Posterior vena cava (tissue), 2 donors: ENCODE results near the gene BGN. TPM values are rescaled to one million over a fixed set of nuclear protein-coding genes. Genes with fewer than 3 reads are reported as not detected.

ENCODE experiments used
- DNase-seq: peaks from one replicate; pipeline ENCODE4 v3.0.0-alpha.2; 2020; ENCODE audit warnings: low spot score
- intact Hi-C, 2 donors: fragments of 100-400 bp; cut with DNase I; formaldehyde crosslinking; loops; one replicate each; pipeline versions ENCODE4 v1.14.1 to v1.14.2; 2022 to 2023
- total RNA-seq, 2 donors: library from RNA; stranded (reverse); fragmentation: NEBNext Ultra II Directional; extraction: Animal tissue kit (Norgen Biotek cat#: 25700); gene quantifications; one replicate each; pipeline ENCODE4 v1.2.1, GENCODE V29; 2021
- donor health status: DM: yes; HTN: yes; CAD: no.
- donor health status: DM: yes; HTN: yes; CAD: no.

Gene BGN
- total RNA-seq, 2 donors from 2014 or later: 392 to 743 TPM

DNA sequence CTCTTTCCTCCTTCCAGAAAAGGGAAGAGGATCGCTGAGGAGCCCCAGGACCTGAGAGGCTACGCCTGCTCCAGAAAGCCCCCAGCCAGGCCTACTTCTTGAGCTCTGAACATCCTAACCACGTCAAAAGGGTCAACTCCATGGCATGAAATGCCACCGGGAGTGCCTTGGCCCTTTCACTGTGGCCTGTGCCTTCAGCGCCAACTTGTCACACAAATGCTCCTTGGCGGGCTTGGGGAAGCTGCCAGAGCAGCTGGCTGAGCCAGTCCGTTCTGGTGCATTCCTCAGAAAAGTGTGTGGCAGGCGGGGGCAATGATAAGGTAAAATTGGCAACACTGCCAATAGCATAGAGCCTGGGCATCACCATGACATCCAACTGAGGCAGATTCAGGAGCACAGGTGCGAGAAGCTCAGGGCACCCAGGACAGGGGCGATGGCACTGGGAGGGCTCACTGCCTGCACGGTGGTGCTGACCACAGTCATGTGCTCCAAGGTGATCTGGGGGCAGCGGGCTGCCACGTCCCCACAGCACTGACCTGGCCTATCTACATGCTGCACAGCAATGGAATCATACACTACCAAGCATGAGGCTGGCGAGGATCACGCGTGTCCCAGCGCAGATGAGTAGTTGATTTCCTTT lies 36.8 kb upstream of the BGN start:
- intact Hi-C loops: no loop called here
- no peak for DNase-seq

DNA sequence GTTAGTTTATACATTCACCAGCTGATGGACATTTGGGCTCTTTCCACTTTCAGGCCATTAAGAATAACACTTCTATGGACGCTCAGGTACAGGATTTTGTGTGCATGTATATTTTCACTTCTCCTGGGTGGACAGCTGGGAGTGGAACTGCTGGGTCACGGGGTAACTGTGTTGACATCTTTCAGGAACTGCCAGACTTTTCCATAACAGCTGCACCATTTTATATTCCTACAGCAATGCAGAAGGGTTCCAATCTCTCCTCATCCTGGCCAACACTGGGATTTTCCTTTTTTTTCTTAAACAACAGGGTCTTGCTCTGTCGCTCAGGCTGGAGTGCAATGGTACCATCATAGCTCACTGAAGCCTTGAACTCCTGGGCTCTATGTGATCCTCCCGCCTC lies 36.3 kb upstream of the BGN start:
- intact Hi-C loops: no loop called here

DNA sequence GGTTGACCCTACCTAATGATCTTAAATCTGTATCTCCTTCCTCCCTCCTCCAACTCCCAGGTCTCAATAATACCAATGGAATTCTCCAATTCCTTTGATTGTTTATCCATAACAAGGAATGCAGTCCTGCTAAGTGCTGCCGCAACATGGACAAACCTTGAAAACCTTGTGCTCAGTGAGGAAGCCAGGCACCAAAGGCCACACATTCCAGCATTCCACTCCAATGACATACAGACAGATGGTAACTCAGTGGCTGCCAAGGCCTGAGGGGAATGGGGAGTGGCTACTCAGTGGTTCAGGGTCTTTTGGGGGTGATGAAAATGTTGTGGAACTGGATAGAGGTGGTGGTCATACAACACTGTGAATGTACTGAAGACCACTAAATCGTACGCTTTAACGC lies 34.8 kb upstream of the BGN start:
- DNase-seq: no peak
- intact Hi-C loops: no loop called here

More for the DNA sequence above, 36.3 kb upstream of the BGN start:
- DNase-seq: no peak

DNA sequence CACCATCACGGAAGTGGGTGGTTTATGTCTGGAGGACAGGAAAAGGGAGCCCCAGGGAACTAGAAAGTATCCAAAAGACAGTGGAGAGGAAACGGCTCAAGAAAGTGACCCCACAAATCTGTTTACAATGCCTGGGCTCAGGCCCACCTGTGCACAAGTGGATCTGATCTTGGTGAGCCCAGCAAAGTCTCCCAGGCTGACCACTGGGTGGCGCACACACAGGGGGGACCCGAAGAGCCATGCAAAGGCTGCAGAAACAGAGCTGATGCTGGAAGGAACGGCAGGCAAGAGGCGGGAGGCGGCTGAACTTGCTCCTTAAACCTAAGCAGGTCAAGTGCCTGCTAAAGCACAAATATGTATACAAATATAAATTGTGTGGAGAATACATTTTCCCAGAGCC lies 34.0 kb upstream of the BGN start:
- intact Hi-C loops: no loop called here
- DNase-seq: no peak

GRCh38 chrX:153462291-153462690 lies 32.5 kb upstream of the BGN start:
- no peak for DNase-seq
- intact Hi-C loops: no loop called here

DNA sequence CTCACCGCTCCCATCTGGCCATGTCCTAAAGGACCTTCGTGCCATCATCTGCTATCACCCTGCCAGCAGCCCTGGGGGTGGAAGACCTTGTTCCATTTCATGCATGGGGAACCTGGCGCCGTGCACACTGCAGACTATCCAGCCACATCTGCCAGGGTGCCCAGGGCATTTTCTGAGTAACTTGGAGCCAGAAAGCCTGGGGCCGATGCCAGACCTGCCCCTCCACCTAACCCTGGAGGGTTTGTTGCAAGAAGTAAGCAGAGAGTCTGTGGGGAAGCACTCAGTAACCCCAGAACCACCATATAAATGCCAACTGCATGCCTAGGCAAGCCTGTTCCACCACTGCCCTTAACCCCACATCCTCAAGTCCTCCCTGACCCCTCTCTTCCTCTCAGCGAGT lies 31.7 kb upstream of the BGN start:
- intact Hi-C loops: no loop called here
- no peak for DNase-seq

DNA sequence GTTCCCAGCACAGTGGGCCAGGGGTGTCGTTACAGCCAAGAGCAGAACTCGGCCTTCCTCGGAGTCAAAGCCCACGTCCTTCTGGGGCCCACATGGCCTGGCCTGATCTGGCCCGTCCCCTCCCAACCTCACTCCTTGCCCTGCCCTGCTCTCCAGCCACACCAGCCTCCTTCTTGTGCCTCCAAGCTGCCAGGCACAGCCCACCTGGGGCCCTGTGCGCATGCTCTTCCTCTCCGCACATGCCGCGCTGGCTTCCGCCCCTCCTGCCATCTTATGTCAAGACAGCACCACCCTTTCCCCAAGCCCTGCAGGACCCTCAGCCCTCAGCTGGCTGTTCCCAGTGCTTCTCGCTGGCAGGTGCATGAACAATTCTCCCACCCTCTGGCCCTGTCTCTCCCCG lies 31.2 kb upstream of the BGN start:
- DNase-seq: no peak
- intact Hi-C loops: no loop called here

GRCh38 chrX:153464116-153464515 lies 30.7 kb upstream of the BGN start:
- intact Hi-C loops: no loop called here
- no peak for DNase-seq

DNA sequence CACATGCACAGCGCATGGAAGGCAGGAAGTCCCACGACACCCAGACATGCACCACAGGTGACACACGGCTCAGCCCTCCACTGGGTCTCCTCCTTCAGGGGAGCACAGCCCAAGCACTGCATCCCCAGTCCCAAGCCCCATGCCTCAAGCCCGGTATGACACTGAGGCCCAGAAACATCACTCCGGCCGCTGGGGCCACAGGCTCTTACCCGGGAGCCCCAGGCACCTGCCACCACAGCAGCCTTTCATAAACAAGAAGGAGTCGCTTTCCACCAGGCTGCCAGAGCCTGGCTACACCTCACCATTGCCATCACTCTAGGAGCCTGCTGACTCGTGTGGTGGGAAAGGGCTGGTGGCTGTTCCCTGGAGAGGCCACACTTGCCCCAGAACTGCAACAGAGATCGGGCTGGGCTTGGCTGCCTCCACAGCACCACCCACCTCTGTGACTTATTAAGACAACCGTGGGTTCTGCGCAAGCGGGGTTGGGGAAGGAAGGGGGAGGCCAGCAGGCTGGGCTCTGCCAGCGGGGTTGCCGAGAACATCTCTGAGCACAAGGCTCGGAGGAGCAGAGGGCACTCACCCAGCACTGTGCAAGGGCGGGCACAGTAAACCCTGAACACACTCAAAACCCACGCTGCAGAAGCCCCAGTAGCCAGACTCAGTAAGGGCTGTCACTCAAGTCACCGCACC lies 28.9 kb upstream of the BGN start:
- no peak for DNase-seq
- intact Hi-C loops: no loop called here

DNA sequence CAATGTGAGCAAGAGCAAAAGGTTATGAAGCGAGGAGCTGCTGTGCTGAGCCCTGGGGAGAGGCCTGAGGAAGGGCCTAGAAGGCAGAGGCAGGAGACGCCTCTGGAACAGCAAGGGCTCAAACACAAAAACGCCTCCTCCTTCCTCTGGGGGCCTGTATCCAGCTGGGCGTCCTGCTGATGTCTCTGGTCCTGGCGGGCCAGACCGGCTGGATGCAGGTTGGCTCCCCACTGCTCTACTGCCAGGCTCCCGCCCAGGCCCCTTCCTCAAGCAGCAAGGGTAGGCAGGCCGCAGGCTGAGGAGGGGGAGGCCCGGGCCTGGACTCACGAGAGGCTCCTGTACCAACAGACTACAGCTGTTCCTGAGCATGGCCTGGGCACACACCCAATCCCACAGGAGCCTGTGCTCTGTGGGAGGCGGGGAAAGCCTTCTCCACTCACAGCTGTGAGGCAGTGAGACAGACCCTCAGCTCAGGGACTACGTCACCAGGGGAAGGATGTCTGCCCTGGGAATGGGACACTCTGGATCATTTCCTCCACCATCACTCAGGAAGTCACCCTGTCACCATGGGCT lies 26.7 kb upstream of the BGN start:
- DNase-seq: no peak
- intact Hi-C loops: no loop called here

GRCh38 chrX:153469811-153470410 lies 24.9 kb upstream of the BGN start:
- no peak for DNase-seq

GRCh38 chrX:153470411-153471363 lies 24.1 kb upstream of the BGN start, which contains the start of gene HAUS7:
HAUS7 (minus strand) TSS chrX:153470576; CDS start chrX:153470557, 19 bp downstream.
- DNase-seq: peak; percentile 96
- intact Hi-C loops: loop anchor here in 1 of 2 donors (5.0 kb wide), 1 partner anchor 37 kb away; no protein-coding TSS in a partner anchor

More at GRCh38 chrX:153469811-153470410, 24.9 kb upstream of the BGN start:
- intact Hi-C loops: loop anchor here in 1 of 2 donors (5.0 kb wide), 1 partner anchor 37 kb away; no protein-coding TSS in a partner anchor

GRCh38 chrX:153471663-153472280 lies 23.0 kb upstream of the BGN start:
- intact Hi-C loops: loop anchor here in 1 of 2 donors (5.0 kb wide), 1 partner anchor 36 kb away; no protein-coding TSS in a partner anchor
- no peak for DNase-seq

DNA sequence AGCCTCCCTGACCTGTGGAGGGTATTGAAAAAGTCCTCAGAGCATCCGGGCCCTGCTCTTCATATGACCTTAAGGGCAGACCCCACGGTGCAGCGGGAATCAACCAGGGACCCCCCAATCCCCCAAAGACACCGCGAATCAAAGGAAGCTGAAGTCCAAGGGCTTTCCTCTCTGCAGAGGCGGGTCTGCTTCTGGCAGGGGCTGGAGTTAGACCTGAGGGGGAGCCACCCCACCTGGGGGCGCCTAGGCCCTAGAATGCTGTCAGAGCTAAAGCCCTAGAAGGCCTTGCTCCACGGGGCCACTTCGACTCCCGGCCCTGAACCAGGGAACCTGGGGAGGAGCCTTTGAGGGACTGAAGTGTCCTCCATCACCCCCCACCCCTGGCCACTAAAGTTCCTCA lies 21.7 kb upstream of the BGN start:
- intact Hi-C loops: loop anchor here in 1 of 2 donors (5.0 kb wide), 1 partner anchor 34 kb away; no protein-coding TSS in a partner anchor
- DNase-seq: no peak

GRCh38 chrX:153474266-153474665 lies 20.5 kb upstream of the BGN start:
- intact Hi-C loops: loop anchor here in 1 of 2 donors (5.0 kb wide), 1 partner anchor 33 kb away; no protein-coding TSS in a partner anchor
- DNase-seq: no peak

DNA sequence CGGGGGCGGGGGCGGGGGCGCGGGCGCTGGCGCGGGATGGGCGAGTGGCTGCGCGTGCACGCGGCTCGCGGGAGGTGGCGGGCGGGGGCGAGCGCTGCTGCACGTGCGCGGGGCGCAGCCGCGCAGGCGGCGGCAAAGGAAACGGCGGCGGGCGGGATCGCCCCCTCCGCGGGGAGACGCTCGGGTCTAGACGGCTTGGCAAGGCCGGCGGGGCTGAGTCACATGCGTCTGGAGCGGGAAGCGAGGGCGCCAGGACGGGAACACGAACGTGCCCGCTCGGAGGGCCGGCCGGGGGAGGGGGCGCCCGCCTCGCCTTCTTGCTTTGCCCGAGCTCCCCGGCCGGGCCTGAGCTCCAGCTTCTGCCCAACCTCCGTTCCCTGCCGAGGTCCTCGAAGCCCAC lies 20.1 kb upstream of the BGN start:
- intact Hi-C loops: loop anchor here in 1 of 2 donors (5.0 kb wide), 1 partner anchor 33 kb away; no protein-coding TSS in a partner anchor
- peak; percentile 94 for DNase-seq

- intact Hi-C loops: no loop called here
- DNase-seq: no peak
Measured at GRCh38 chrX:153475271-153475670, 19.5 kb upstream of the BGN start.

GRCh38 chrX:153475751-153476281 lies 19.0 kb upstream of the BGN start:
- DNase-seq: no peak
- intact Hi-C loops: no loop called here
